Erythroblast (primary cell): ENCODE measurements around the gene WWC1.

Experiments used
- GATA1 ChIP-seq: IDR thresholded peaks from 2 replicates; pipeline ENCODE4 v1.6.1; 2011; ENCODE audit warnings: low read depth, mild to moderate bottlenecking, control low read depth, low read length, moderate library complexity
- POLR2A ChIP-seq: IDR thresholded peaks from 2 replicates; pipeline ENCODE4 v1.6.1; 2011; ENCODE audit warnings: mild to moderate bottlenecking, low read length

GRCh38 chr5:168411871-168412270 lies 120.4 kb downstream of the WWC1 start:
- TF ChIP-seq POLR2A (no peak), GATA1 (no peak)
